HG02678 (cell line): ENCODE measurements around the gene GALR1.
A peak's percentile ranks its signal among the peaks of the same experiment; 100 is the strongest.
"Not testable (repeated sequence)": the region's sequence is repeated elsewhere in the genome, so short reads cannot be mapped to it uniquely, and the experiment has no call there.

ENCODE experiments used
- ATAC-seq: cut with Tn5 transposase; IDR thresholded peaks from one replicate; pipeline ENCODE4 v1.9.1; 2021; ENCODE audit warnings: mild to moderate bottlenecking, moderate library complexity; ENCODE audit not compliant: unreplicated experiment

The GALR1 gene, protein sequence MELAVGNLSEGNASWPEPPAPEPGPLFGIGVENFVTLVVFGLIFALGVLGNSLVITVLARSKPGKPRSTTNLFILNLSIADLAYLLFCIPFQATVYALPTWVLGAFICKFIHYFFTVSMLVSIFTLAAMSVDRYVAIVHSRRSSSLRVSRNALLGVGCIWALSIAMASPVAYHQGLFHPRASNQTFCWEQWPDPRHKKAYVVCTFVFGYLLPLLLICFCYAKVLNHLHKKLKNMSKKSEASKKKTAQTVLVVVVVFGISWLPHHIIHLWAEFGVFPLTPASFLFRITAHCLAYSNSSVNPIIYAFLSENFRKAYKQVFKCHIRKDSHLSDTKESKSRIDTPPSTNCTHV

DNA sequence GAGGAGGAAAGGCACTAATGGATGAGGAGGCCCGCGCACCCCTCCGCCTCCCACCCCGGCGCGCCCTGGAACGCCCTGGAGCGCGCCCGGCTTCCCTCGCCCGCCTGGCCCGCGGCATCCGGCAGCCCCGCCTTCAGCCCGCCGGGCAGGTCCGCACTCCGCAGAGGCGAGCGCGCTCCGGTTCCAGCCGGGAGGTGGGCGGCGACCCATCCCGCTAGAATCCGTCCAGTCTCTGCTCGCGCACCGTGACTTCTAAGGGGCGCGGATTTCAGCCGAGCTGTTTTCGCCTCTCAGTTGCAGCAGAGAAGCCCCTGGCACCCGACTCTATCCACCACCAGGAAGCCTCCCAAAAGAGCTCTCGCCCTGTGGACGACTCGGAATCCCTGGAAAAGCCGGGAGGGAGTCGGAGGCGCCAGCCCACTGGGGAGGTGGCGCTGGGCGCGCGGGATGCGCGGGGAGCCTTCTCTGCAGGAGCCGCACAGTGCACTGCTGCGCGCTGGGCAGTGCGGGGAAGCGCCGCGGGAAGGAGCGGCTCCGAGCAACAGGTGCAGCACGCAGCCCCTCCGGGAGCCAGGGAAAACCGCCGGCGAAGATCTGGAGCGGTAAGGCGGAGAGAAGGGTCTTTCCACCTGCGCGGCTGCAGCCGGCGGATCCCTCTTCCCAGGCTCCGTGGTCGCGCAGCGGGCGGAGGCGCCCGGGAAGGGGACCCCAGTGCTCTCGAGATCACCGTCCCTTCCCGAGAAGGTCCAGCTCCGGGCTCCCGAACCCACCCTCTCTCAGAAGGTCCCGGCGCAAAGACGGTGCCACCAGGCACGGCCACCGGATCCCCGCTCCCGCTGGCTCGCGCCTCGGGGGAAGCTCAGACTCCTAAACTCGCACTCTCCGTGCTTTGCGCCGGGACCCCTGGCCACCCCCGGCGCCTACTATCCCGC, at the start of gene GALR1:
Gene GALR1 (plus strand): TSS at position 280 of the 932 bp plus-strand sequence. CDS start 701 bp downstream, outside the sequence.
- no peak for ATAC-seq

DNA sequence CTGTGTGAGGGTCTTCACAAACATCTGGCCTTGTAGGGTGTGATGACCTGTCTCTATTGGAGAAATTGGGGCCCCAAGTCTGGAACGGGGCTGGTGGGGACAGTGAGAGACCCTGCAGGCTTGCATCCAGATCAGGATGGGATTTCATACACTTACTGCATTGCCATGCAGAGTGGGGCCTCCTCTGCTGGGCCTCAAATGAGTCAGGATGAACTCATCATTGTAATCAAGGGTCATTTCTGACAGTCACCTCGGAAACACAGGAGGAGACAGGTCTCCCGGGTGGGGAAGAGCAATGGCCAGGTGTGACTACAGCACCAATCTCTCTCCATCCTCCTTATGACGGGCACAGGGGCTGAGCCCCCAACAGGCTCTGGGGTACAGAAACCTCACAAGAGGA, 48.1 kb upstream of the GALR1 start:
- ATAC-seq = no peak

DNA sequence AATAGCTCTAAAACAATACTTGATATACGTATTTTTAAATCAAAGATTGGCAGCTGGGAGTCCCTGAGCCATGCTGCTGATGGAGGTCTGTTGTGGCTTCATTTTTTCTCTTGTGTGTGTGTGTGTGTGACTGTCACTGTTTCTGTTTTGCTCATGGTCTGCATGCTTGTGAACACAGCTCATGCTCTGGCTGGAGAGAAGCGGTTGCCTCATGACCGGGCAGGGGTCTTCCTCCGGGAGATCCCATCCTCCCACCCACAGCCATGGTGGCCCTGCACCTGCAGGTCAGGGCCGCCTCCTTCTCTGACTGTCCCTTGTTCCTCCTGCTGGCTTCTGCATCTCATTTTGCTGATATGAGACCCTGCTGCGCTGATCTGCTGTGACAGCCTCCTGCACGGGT, 47.3 kb upstream of the GALR1 start:
- no peak for ATAC-seq

DNA sequence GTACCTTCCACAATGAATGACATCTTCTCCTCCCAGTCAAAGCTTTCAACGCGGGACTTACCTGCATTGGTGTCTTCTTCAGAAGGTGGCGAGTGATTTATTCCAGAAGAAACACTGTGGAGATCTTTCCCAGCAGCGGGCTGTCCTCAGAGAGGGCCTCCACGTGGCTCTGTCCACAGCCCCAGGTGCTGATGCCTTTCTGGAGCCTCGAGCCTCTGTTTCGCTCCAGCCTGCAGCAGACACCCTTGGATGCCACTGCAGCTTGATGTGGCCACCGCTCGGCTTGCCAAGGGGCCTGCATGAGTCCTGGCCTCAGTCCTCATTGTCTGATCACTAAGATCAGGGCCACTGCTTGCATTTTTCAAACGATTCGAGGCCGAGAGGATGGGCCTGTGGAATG, 46.6 kb upstream of the GALR1 start:
- no peak for ATAC-seq

DNA sequence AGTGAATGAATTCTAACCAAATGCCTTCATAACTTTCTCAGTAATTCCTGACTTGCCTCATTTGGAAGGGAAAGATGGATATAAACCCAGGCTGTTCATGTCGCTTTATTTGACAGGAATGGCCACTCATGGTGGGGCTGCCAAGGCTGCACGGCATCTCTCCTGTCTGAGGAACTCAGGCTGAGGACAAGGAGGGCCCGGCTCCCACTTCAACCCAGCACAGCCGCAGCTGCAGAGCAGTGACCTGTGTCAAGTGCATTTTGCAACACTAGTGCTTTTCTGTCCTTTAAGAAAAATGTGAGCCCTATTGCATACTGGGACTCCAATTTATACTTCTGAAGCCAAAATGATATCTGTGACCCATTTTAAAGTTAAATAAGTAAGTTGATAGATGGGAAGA, 45.8 kb upstream of the GALR1 start:
- no peak for ATAC-seq

DNA sequence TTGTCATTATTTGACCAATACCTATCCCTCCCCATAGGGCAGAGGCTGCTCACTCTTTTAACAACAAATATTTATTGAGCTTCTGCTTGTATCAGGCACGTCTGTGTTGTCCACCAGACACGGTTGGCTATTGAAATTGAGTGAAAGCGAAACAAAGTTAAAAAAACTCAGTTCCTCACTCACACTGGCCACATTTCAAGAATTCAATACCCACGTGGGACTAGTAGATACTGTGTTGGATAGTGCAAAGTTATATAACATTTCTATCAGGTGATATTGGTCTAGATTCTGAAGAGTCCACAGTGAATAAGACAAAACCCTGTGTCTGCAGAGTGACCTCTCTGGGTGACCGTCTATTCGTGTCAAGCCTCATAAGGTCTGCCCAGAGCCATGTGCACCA, 43.9 kb upstream of the GALR1 start:
- ATAC-seq = no peak

DNA sequence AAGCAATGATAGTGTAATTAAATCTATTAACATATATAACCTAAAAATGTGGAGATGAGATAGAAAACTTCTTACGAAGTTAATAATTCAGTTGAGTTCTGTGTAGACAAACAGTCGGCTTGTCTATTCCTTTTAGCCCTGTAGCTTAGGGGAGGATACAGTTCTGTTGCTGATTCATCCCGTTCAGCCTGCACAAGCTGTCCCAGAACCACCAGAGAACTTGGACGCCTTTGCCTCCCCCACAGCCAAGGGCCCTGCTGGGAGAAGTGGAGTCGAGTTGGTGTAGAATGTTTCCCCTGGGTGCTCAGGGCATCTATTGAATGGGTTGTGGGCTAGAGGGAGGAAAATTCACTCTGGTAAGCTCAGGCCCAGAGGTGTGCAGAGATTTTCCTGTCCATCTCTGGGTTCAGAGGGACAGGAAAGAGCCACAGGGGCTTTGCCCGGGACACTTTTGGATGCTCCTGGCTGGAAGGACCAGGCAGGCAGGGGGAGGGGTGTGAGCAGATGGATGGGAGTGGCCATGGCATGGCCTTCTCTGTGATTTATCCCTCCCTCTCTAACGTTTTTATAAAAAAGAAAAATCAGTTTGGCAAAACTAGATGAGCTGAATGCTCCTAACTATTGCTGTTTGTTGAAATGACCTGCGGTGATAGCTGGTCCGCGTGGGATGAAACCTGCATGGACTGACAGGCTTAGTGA, 42.8 kb upstream of the GALR1 start:
- ATAC-seq = no peak

DNA sequence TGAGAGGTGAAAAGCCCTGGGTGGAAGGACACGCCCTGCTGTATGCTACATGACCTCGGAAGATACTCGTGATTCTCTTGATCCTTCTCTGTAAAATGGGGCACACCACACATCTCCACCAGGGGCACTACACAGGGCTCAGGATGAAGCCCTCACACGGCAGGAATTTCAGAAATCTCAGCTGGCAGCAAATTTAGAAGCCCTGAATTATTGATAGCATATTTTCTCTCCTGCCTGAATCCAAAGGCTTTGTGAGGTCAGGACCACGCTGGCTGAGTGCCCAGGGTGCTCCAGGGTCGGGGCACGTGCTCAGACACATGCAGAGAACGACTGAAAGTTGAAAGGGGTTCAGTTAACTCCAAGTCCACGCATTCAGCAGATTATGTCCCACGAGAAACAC, 42.1 kb upstream of the GALR1 start:
- ATAC-seq = peak; percentile 35

DNA sequence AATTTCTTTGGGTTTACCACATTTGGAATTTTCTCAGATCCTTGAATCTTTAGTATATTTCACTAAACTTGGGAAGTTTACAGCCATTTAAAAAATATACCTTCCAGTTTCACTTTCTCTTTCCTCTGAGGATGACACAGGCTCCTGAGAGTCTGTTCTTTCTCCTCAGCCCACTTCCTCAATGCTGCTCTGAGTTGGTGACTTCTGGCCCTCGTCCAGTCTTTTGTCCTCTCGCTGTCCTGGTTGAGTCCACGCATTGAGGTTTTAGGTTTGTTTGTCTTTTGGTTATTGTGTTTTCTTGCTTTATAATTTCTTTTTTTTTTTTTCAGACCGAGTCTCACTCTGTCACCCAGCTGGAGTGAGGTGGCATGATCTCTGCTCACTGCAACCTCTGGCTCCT, 40.7 kb upstream of the GALR1 start:
- ATAC-seq = peak; percentile 79

DNA sequence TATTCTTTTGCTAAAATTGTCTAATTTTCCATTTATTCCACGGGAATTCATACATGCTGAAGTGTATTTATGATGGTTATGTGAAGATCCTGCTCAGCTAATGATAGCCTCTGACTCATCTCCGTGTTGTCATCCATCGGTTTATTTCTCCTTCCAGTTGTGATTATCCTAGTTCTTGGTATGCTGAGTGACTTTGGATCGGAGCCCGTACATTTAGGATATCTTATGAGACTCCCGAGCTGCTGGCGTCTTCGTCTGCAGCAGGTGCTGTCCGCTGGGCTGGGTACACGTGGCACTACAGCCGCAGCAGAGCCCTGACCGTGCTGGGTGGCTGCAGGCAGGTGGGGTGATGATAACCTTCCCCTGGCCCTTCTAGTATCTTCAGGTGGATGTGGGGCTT, 40.1 kb upstream of the GALR1 start:
- ATAC-seq = no peak

DNA sequence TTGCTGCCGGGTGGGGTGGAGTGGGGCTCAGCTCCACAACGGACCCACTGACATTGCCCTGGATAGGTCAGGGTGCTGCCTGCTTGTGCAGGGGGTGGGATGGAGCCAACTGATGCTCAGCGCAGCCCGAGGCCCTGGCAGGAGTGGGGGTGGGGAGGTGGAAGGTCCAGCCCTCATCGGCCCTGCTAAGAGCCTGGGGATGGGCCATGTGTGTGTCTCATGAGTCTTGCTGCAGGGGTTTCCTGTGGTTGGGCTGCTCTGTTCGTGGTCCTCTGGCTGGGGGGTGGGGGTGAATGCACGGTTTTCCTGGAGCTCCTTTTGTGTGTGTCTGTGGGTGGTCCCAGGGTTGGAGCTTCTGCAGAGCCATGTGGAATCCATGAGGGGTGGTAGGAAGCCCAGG, 39.4 kb upstream of the GALR1 start:
- ATAC-seq = no peak

DNA sequence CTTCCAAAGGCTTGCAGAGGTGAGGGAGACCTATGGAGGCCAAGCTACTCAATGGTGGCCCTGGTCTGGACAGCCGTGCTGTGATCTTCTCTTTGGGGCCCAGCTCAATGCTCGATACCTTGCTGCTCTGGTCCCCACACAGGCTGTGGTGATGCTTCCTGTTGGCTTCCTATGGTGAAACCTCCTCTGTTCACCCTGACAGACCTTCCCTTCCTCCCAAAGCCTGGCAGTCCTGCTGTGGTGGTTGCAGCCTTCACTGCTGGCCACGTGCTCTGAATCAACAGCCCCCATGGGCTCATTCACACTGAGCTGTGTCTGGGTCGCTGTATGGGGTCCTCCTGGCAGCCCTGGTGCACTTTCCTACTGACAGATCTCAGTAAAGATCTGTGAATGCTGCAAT, 31.0 kb upstream of the GALR1 start:
- no peak for ATAC-seq

DNA sequence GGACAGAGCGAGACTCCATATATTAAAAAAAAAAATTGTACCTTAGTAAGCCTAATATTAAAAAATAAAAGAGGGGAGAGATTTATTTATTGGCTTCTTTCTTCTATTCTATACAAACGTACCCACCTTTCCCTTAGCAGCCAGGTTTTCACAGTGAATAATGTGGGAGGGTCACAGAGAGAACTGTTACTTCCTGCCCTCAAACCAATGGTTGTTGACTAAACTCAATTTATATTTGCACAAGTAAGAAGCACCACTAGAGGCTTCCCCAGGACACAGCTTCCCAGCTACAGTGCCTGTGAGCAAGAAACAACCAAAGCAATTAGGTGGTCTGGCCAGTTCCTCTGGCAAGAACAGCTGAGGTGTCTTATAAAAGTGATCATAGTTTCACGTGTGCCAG, 28.9 kb upstream of the GALR1 start:
- no peak for ATAC-seq

DNA sequence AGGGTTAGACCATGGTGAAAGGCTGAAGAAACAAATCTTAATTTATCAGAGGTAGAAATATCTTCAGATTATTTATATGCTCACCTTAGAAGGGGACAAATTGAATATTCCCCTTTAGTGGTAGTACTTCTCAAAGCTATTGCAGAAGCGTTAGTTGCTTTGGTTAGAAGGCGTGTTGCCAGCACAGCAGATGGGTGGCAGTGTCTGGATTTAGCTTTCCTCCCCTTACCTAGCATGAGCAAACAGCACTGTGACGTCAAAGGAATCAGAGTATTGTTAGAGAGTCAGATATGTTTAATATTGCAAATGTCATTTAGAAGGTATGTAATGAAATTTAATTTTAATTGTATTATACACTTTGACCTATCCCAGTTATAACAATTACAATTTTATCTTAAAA, 27.2 kb upstream of the GALR1 start:
- no peak for ATAC-seq

DNA sequence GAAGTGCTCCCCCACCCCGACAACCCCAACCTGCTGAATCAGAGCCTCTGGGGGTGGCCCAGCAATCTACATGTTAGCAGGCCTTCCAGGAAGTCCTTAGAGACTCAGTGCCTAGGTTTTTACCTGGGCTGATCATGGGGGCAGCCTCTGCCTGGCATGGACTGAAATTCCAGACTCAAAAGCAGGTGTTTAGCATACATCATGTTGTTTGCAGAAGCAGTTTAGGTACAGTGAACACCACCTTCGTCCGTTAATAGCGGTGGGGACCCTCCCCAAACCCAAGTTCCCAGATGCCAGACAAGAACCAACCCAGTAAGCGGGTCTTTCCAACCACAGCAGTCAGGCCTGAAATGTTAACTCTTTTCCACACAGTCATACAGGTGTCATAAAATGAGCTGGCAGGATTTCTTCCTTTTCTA, 26.4 kb upstream of the GALR1 start:
- ATAC-seq = no peak

DNA sequence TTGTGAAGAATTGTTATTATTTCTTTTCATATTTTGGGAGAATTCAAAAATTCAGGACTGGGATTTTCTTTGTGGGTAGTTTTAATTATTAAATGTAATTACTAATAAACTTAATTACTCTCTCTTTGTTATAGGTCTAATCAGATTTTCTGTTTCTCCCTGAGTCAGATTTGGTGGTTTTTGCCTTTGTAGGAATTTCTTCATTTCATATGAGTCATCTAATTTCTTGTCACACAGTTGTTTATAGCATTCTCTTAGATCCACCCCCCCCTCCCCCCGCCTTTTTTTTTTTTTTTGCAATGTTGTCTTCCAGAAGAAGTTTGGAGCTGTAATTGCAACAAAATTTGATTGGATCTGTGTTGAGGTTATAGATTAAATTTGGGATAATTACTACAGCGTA, 26.0 kb upstream of the GALR1 start:
- ATAC-seq = no peak

DNA sequence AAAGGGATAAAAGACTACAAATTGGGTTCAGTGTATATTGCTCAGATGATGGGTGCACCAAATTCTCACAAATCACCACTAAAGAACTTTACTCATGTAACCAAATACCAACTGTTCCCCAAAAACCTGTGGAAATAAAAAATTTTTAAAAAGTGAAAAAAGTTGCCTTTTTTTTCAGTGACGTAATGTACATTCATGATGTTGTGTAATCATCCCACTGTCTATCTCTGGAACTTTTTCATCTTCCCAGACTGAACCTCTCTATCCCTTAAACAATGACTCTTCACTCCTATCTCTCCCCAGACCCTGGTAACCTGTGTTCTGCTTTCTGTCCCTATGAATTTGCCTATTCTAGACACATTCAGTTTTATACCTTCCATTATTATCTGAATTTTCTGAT, 19.0 kb upstream of the GALR1 start:
- no peak for ATAC-seq

DNA sequence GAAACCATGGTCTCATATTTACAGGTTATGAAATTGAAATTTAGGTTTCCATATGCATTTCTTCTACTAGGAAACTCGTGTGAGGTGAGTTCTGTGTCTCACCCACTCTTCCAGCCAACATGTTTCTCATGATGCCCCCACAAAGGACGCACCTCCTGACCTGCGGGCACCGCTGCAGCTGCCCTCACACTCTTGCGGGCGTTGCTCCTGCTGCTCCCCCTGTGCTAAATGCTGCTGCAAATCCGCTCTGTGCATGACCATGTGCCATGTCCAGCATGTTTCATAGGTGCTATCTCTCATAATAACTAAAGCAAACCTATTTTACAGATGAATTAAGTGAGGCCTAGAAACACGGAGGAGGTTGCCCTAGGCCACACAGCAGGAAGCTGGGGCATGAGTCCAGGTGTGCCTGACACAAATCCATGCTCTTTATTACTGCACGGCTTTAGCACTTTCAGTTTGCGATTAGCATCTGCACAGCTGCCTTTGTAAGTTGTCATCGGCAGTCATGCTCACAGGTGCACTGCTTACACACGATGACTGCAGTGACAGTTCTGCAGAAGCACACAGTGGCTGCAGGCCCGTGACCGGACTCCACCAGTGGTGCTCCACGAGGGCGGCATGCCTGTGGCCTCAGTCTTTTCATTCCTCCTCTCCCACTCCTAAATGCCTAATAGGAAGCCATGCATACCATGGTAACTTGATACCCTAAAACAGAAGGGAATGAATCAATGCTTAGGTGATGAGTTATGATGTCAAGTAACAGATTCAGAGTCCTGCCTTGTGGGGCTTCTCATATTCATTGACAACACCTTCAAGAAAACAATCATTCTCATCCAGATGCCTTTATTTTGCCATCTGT, 14.9 kb upstream of the GALR1 start:
- ATAC-seq = no peak

DNA sequence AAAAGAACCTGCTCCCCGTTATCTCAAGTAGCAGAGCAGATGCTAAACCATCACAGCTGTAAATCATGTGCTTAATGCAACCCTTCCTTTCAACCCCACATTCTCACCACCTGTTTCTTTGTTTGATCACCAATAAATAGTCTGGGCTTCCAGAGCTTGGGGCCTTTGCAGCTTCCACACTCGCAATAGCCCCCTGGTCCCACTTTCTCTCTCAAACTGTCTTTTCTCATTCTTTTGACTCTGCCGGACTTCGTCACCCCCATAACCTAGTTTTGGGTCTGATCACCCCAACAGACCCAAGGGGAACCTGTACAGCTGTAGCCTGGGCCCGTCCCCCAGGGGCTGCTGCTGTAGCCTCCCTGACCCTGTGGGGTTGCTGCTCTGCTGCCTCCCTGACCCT, 10.4 kb upstream of the GALR1 start:
- ATAC-seq = not testable (repeated sequence)

DNA sequence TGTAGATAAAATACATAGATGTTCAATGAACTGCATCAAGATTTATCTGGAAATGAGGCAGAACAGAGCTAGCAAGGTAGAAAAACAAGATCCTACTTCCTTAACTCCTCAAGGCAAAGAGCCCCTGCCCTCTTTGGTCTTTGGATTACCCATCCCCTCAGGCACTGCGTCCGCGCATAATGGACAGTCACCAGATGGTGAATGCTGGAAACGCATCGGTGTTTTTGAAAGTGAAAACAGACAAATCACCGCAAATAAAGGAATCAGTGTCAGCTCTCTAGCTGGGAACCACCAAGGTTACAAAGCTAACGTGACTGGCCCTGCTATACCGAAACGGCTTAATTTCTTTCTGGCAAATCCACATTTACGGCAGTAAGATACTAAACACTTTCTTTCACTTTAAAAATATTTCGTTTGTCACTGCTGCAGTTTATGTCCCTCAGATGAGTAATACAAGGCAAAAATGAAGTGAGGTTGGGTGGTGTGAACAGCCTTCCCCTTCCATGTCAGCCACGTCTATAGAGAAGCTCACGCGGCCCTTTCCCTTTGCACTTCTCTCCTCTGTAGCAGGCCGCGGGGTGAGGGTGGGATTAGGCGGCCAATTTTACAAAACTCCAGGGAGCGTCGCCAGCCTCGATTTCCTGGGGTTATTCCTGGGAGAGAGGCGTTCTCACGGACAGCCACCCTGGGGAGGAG, 627 bp upstream of the GALR1 start:
- ATAC-seq = no peak
